ENCODE measurements around the gene RFC2.
"Not testable (repeated sequence)": the region's sequence is repeated elsewhere in the genome, so short reads cannot be mapped to it uniquely, and the experiment has no call there.

Gene RFC2

GRCh38 chr7:74235518-74236268 lies 18.5 kb downstream of the RFC2 start:
- no peak for DNase-seq (ENCODE audit: insufficient read length)
- TF ChIP-seq POLR2AphosphoS5 (IDR thresholded peaks at IDR 0.05; ENCODE audit: low read depth, low read length) = no peak
- no peak for TF ChIP-seq POLR2A (IDR thresholded peaks at IDR 0.05; ENCODE audit: low read depth, low read length)
- no peak for TF ChIP-seq TAF1 (IDR thresholded peaks at IDR 0.05; ENCODE audit: borderline replicate concordance, low read depth, low read length)
- no peak for FAIRE-seq

GRCh38 chr7:74233655-74234285 lies 20.4 kb downstream of the RFC2 start:
- DNase-seq (ENCODE audit: insufficient read length) (no peak), FAIRE-seq (no peak)
- no peak for TF ChIP-seq TAF1 (IDR thresholded peaks at IDR 0.05; ENCODE audit: borderline replicate concordance, low read depth, low read length)
- TF ChIP-seq POLR2A (IDR thresholded peaks at IDR 0.05; ENCODE audit: low read depth, low read length) = no peak
- TF ChIP-seq POLR2AphosphoS5 (IDR thresholded peaks at IDR 0.05; ENCODE audit: low read depth, low read length) = no peak

GRCh38 chr7:74231232-74231590 lies 23.0 kb downstream of the RFC2 start:
- DNase-seq (ENCODE audit: insufficient read length) (peak; percentile 59), FAIRE-seq (peak; percentile 73)
- TF ChIP-seq POLR2A (IDR thresholded peaks at IDR 0.05; ENCODE audit: low read depth, low read length) (no peak; the same call in 1 of the 2 replicates), POLR2AphosphoS5 (IDR thresholded peaks at IDR 0.05; ENCODE audit: low read depth, low read length) (no peak), TAF1 (IDR thresholded peaks at IDR 0.05; ENCODE audit: borderline replicate concordance, low read depth, low read length) (no peak)

- no peak for DNase-seq (ENCODE audit: insufficient read length)
- peak; percentile 13; the same call in 1 of the 2 replicates for TF ChIP-seq POLR2A (IDR thresholded peaks at IDR 0.05; ENCODE audit: low read depth, low read length)
- no peak for TF ChIP-seq TAF1 (IDR thresholded peaks at IDR 0.05; ENCODE audit: borderline replicate concordance, low read depth, low read length)
- peak; percentile 74 for FAIRE-seq
Measured at GRCh38 chr7:74230446-74231231, 23.6 kb downstream of the RFC2 start.

GRCh38 chr7:74228951-74229900 lies 25.0 kb downstream of the RFC2 start:
- no peak for DNase-seq (ENCODE audit: insufficient read length)
- TF ChIP-seq POLR2AphosphoS5 (IDR thresholded peaks at IDR 0.05; ENCODE audit: low read depth, low read length) (peak; percentile 69; the same call in 1 of the 2 replicates), TAF1 (IDR thresholded peaks at IDR 0.05; ENCODE audit: borderline replicate concordance, low read depth, low read length) (no peak), POLR2A (IDR thresholded peaks at IDR 0.05; ENCODE audit: low read depth, low read length) (peak; percentile 61)
- no peak for FAIRE-seq

GRCh38 chr7:74226633-74227032 lies 27.6 kb downstream of the RFC2 start:
- no peak for TF ChIP-seq TAF1 (IDR thresholded peaks at IDR 0.05; ENCODE audit: borderline replicate concordance, low read depth, low read length)
- TF ChIP-seq POLR2A (IDR thresholded peaks at IDR 0.05; ENCODE audit: low read depth, low read length) = peak; percentile 44
- TF ChIP-seq POLR2AphosphoS5 (IDR thresholded peaks at IDR 0.05; ENCODE audit: low read depth, low read length) = no peak
- DNase-seq (ENCODE audit: insufficient read length) (no peak), FAIRE-seq (no peak)

- peak; percentile 9 for DNase-seq (ENCODE audit: insufficient read length)
- TF ChIP-seq POLR2AphosphoS5 (IDR thresholded peaks at IDR 0.05; ENCODE audit: low read depth, low read length) (peak; percentile 58; the same call in 1 of the 2 replicates), POLR2A (IDR thresholded peaks at IDR 0.05; ENCODE audit: low read depth, low read length) (peak; percentile 69), TAF1 (IDR thresholded peaks at IDR 0.05; ENCODE audit: borderline replicate concordance, low read depth, low read length) (no peak)
- FAIRE-seq = no peak
Measured at GRCh38 chr7:74225400-74225799, 28.8 kb downstream of the RFC2 start.

GRCh38 chr7:74224907-74225306 lies 29.3 kb downstream of the RFC2 start:
- DNase-seq (ENCODE audit: insufficient read length) = peak; percentile 12
- not testable (repeated sequence) for FAIRE-seq

- no peak for FAIRE-seq
- no peak for TF ChIP-seq POLR2A (IDR thresholded peaks at IDR 0.05; ENCODE audit: low read depth, low read length)
- no peak for TF ChIP-seq TAF1 (IDR thresholded peaks at IDR 0.05; ENCODE audit: borderline replicate concordance, low read depth, low read length)
- no peak for TF ChIP-seq POLR2AphosphoS5 (IDR thresholded peaks at IDR 0.05; ENCODE audit: low read depth, low read length)
- DNase-seq (ENCODE audit: insufficient read length) = peak; percentile 13
Measured at GRCh38 chr7:74224511-74224832, 29.7 kb downstream of the RFC2 start.

GRCh38 chr7:74223711-74224510 lies 30.3 kb downstream of the RFC2 start:
- peak; percentile 14 for DNase-seq (ENCODE audit: insufficient read length)
- FAIRE-seq = no peak
- TF ChIP-seq TAF1 (IDR thresholded peaks at IDR 0.05; ENCODE audit: borderline replicate concordance, low read depth, low read length) (no peak), POLR2A (IDR thresholded peaks at IDR 0.05; ENCODE audit: low read depth, low read length) (no peak), POLR2AphosphoS5 (IDR thresholded peaks at IDR 0.05; ENCODE audit: low read depth, low read length) (no peak; the same call in none of the 2 replicates)
